ENCODE measurements around the gene RPL32.

DNA sequence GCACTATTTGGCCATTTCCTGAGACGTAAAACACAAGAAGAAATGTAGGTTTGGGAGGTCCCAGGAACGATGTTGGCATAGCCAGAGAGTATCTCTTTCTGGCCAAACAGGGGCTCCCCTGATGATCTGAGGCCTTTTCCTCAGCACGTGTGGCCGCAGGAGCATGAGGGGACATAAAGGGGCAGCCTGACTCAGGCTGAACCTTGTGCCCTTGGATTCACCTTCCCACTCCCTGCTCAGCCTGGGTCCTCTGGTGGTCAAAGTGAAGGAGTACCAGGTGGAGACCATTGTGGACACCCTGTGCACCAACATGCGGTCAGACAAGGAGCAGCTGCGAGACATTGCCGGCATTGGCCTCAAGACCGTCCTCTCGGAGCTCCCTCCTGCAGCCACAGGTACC lies 34.3 kb downstream of the RPL32 start:
- TF ChIP-seq, protein P1, sequence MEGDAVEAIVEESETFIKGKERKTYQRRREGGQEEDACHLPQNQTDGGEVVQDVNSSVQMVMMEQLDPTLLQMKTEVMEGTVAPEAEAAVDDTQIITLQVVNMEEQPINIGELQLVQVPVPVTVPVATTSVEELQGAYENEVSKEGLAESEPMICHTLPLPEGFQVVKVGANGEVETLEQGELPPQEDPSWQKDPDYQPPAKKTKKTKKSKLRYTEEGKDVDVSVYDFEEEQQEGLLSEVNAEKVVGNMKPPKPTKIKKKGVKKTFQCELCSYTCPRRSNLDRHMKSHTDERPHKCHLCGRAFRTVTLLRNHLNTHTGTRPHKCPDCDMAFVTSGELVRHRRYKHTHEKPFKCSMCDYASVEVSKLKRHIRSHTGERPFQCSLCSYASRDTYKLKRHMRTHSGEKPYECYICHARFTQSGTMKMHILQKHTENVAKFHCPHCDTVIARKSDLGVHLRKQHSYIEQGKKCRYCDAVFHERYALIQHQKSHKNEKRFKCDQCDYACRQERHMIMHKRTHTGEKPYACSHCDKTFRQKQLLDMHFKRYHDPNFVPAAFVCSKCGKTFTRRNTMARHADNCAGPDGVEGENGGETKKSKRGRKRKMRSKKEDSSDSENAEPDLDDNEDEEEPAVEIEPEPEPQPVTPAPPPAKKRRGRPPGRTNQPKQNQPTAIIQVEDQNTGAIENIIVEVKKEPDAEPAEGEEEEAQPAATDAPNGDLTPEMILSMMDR (conservative IDR thresholded peaks at IDR 0.05; ENCODE audit: low read depth, low read length) = no peak
- no peak for TF ChIP-seq CEBPB (IDR thresholded peaks at IDR 0.05; ENCODE audit: low read depth, low read length)
- no peak for TF ChIP-seq MAFK (IDR thresholded peaks at IDR 0.05; ENCODE audit: low read depth, low read length)
